WI38 (cell line): ENCODE measurements around the gene TSTD2.

Experiments used
- H3K4me3 ChIP-seq: 2 replicates; pipeline ENCODE4 v1.5.1; 2011; ENCODE audit warnings: low read depth, mild to moderate bottlenecking, control low read depth, low read length
- CTCF ChIP-seq: IDR thresholded peaks from 2 replicates; pipeline ENCODE4 v1.5.1; 2012; ENCODE audit warnings: low read depth, mild to moderate bottlenecking, control low read depth, low read length

Gene TSTD2

DNA sequence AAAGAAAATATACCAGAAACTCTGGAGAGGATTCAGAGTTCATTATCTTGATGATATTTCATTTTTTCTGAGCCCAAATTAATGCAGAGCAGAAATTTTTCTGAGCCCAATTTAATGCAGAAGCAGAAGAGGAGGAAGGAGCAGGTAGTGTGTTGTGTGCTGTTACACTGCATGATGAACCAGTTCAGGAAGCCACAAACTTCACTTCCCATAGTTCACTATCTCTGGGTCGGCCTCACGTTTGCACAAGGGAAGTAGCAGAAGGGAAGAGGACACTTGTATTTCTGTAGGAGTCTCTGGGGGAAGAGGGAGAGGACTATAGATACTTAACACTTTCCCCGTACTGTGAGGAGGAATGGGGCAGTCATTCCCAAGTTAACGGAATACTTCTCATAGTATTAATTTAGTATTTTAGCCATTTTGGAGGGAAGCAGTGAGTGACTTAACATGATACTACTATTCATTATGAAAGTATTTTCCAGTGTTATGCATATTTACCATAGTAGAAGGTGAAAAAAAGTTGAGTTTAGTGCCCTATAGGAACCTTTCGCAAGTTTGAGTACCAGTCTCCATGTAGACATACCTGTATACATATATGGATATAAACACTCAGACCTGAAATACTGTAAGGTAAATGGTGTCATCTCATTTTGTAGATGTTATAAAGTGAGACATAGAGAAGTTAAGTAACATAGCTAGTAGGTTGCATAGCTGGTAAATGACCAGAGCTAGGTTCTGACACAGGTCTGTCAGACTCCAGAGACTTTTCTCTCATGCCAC, 33.9 kb upstream of the TSTD2 start:
- TF ChIP-seq CTCF, result no peak
- H3K4me3 ChIP-seq, result no peak overlapping the region

DNA sequence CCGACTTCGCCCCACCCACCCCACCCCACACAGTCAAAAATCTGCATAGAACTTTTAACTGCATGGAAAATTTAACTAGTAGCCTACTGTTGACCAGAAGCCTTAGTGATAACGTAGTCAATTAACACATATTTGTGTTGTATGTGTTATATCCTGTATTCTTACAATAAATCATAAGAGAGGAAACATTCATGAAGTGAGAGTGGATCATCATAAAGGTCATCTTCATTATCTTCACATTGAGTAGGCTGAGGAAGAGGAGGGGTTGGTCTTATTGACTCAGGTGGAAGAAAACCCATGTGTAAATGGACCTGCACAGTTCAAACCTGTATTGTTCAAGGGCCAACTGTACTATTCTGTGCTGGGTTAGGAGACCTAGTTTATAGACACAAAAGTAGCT, 32.6 kb upstream of the TSTD2 start:
- TF ChIP-seq CTCF, result no peak
- H3K4me3 ChIP-seq, result no peak overlapping the region

GRCh38 chr9:97660847-97661246, 27.7 kb upstream of the TSTD2 start:
- H3K4me3 ChIP-seq, result no peak overlapping the region
- TF ChIP-seq CTCF, result no peak

GRCh38 chr9:97660340-97660739, 27.2 kb upstream of the TSTD2 start:
- H3K4me3 ChIP-seq, result no peak overlapping the region
- no peak for TF ChIP-seq CTCF

DNA sequence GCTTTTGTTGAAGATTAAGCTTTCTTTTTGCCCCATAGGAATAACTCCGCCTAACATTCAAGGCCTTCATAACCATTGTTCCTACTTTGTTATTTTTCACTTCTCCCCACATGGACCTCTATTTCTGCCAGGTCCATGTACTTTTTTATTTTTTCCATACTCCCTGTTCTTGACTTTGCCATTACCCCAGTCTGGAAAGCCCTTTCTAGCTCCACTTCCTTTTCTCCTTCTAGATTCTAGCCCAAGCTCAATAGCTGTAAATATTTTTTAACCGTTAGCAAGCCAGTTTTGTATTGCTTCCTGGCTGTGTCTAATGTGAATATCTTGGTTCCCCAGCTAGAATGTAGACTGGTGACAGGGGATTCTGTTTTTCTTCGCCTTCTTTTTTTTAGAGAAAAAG, 26.6 kb upstream of the TSTD2 start:
- no peak overlapping the region for H3K4me3 ChIP-seq
- TF ChIP-seq CTCF, result no peak

GRCh38 chr9:97658707-97659106, 25.5 kb upstream of the TSTD2 start:
- no peak for TF ChIP-seq CTCF
- H3K4me3 ChIP-seq, result no peak overlapping the region

DNA sequence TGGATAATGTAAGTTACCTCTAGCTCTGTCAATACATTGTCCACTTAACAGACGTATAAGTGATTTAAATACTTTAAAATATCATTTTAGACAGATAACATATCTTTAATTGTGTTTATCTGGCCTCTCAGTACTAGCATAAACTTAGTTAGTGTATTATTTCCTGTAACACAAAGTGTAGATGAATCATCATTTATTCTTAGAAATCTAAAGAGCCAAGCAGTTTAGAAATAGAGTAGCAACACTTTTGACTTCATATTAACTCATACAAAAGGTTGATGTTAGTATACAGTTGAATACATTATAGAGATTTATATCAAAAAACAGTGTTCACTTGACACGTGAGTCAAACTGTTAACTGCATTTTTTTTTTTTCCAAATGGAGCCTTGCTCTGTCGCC, 18.5 kb upstream of the TSTD2 start:
- H3K4me3 ChIP-seq, result no peak overlapping the region
- TF ChIP-seq CTCF, result no peak
